GM10248 (cell line): ENCODE data around the gene AQP2.

Experiments used
- CTCF ChIA-PET: fragments of 300-600 bp; sonication (Branson Sonifier 250); formaldehyde crosslinking; extraction: SDS; loops from one replicate; lab custom pipeline; 2021; ENCODE audit warnings: antibody characterized with exemption; lab: Yijun Ruan, JAX
- POLR2A ChIA-PET: fragments of 350-650 bp; sonication (Branson Sonifier 250); formaldehyde crosslinking; extraction: SDS; loops from one replicate; lab custom pipeline; 2020; ENCODE audit warnings: antibody characterized with exemption; lab: Yijun Ruan, JAX
- DNase-seq: peaks from one replicate; pipeline ENCODE4 v3.0.0; 2012; ENCODE audit errors: extremely low spot score
- TF ChIP-seq, protein P1 (sequence below): IDR thresholded peaks from 2 replicates; pipeline ENCODE4 v1.5.1; 2012; ENCODE audit warnings: mild to moderate bottlenecking, low read depth; ENCODE audit errors: extremely low read depth, missing control alignments, control extremely low read depth

Gene AQP2

GRCh38 chr12:49961993-49962764 lies 11.6 kb downstream of the AQP2 start:
- ChIA-PET CTCF (interaction anchor here (11.2 to 11.6 kb wide), 2 partner anchors 76 to 91 kb away, joined by 125 to 161 read pairs; no protein-coding TSS in a partner anchor), POLR2A (no interaction called here)
- DNase-seq = no peak
- TF ChIP-seq, protein P1, sequence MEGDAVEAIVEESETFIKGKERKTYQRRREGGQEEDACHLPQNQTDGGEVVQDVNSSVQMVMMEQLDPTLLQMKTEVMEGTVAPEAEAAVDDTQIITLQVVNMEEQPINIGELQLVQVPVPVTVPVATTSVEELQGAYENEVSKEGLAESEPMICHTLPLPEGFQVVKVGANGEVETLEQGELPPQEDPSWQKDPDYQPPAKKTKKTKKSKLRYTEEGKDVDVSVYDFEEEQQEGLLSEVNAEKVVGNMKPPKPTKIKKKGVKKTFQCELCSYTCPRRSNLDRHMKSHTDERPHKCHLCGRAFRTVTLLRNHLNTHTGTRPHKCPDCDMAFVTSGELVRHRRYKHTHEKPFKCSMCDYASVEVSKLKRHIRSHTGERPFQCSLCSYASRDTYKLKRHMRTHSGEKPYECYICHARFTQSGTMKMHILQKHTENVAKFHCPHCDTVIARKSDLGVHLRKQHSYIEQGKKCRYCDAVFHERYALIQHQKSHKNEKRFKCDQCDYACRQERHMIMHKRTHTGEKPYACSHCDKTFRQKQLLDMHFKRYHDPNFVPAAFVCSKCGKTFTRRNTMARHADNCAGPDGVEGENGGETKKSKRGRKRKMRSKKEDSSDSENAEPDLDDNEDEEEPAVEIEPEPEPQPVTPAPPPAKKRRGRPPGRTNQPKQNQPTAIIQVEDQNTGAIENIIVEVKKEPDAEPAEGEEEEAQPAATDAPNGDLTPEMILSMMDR = no peak

DNA sequence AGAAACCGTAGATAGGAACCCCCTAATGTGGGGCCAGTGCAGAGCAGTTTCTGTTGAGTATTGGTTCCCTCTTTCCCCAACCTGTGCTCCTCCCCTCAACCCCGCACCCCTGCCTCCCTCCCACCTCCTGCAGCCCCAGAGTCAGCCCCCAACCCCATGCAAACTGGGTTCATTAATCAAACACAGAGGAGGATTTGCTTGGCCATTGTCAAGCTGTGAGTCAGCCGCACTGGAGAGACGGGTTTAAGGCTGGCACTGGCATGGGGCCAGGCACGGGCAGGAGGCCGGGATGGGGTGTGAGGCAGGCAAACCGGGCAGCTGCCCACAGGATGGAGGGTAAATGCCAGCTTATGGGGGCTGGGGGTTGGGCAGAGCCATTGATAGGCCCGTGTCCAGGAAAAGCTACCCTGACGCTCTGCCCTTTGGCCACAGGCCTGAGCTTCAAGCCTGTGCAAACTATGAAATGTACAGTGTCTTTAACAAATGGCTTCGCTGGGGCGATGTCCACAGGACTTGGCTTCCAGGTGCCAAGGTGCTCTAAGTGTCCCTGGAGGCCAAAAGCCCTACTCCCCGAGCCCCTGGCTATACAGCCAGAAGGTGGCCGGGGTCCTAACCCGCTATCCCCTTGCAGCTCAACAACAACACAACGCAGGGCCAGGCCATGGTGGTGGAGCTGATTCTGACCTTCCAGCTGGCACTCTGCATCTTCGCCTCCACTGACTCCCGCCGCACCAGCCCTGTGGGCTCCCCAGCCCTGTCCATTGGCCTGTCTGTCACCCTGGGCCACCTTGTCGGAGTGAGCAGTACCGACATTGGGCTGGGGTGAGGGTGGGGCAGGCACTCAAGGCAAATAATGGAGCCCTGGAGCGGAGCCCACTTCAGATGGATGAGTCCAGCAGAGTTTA lies 12.6 kb downstream of the AQP2 start:
- POLR2A ChIA-PET = no interaction called here
- TF ChIP-seq, protein P1 = no peak
- CTCF ChIA-PET = interaction anchor here (1.4 to 11.6 kb wide), 4 partner anchors 17 to 107 kb away, joined by 6 to 161 read pairs (median 66); no protein-coding TSS in a partner anchor
- DNase-seq = no peak

- CTCF ChIA-PET = interaction anchor here (1.4 to 11.6 kb wide), 8 partner anchors 10 to 107 kb away, joined by 6 to 243 read pairs (median 90); no protein-coding TSS in a partner anchor
- TF ChIP-seq, protein P1 = no peak
- no peak for DNase-seq
- POLR2A ChIA-PET = no interaction called here
These were observed 13.7 kb downstream of the AQP2 start for GRCh38 chr12:49963976-49964815.

GRCh38 chr12:49964849-49965624 lies 14.5 kb downstream of the AQP2 start:
- POLR2A ChIA-PET = interaction anchor here (0.6 kb wide), 1 partner anchor 109 kb away, joined by 3 read pairs; no protein-coding TSS in a partner anchor
- TF ChIP-seq, protein P1 = no peak
- CTCF ChIA-PET = interaction anchor here (0.9 to 11.6 kb wide), 11 partner anchors 11 to 262 kb away, joined by 3 to 243 read pairs (median 56); no protein-coding TSS in a partner anchor
- DNase-seq = no peak

DNA sequence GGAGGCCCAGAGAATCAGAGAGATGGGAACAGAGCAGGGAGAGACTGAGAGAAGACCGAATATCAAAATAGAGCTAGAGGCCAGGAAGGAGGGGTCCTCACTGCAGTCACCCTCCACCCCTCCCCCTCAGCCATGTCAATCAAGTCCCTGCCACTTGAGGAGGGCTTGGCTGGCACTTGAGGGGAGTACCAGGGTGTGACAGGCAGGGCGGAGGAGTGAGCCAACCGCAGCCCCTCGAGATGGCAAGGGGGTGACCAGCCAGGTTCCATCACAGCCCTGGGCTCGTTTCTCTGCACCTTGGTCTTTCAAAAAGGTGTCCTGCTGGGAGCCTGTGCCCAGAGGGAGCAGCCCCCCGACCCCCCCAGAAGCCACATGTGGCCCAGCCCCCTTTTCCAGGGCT lies 15.3 kb downstream of the AQP2 start:
- TF ChIP-seq, protein P1 = no peak
- no peak for DNase-seq
- POLR2A ChIA-PET = interaction anchor here (0.6 kb wide), 1 partner anchor 110 kb away, joined by 3 read pairs; no protein-coding TSS in a partner anchor
- CTCF ChIA-PET = interaction anchor here (1.1 to 11.6 kb wide), 33 partner anchors 7 to 317 kb away, joined by 3 to 243 read pairs (median 12); partner anchors contain the start of genes AQP2, ASIC1, CERS5 and SMARCD1
